NCI-H2227 (cell line): ENCODE results near the gene SULT2B1.

Experiments used
- DNase-seq: peaks from one replicate; lab custom pipeline; 2025; ENCODE audit not compliant: unreplicated experiment; lab: John Stamatoyannopoulos, UW

The SULT2B1 gene

GRCh38 chr19:48646722-48647216, 94.8 kb downstream of the SULT2B1 start:
- DNase-seq = no peak

GRCh38 chr19:48648134-48648533, 96.2 kb downstream of the SULT2B1 start:
- DNase-seq = no peak
